Stimulated activated effector memory CD8-positive, alpha-beta T cell treated with anti-CD3 and anti-CD28 coated beads, Interleukin-12 subunit alpha, Interleukin-12 subunit beta, amount 100 ng/mL, for 72 hours (primary cell): ENCODE measurements around the gene TXNRD1.
"Not testable (repeated sequence)": the region's sequence is repeated elsewhere in the genome, so short reads cannot be mapped to it uniquely, and the experiment has no call there.

ENCODE experiments used
- ATAC-seq: fragments of 150-1000 bp; cut with Tn5 transposase; 2 replicates; pipeline ENCODE4 v1.10.0; 2021
- DNase-seq, 2 donors: peaks; one replicate each; pipeline ENCODE4 v3.0.0; 2021 to 2022; ENCODE audit warnings: low spot score in 2 of 2
- H3K27ac Mint-ChIP-seq: one replicate; pipeline ENCODE4 v1.8.0; 2022; ENCODE audit warnings: mild to moderate bottlenecking, mixed read lengths
- H3K36me3 Mint-ChIP-seq: one replicate; pipeline ENCODE4 v1.8.0; 2022; ENCODE audit warnings: mild to moderate bottlenecking, mixed read lengths
- H3K4me1 Mint-ChIP-seq: one replicate; pipeline ENCODE4 v1.8.0; 2022; ENCODE audit warnings: mixed read lengths
- H3K4me3 Mint-ChIP-seq: one replicate; pipeline ENCODE4 v1.8.0; 2022; ENCODE audit warnings: mild to moderate bottlenecking, mixed read lengths
- H3K9me3 Mint-ChIP-seq: one replicate; pipeline ENCODE4 v1.8.0; 2022; ENCODE audit warnings: mixed read lengths

The TXNRD1 gene

DNA sequence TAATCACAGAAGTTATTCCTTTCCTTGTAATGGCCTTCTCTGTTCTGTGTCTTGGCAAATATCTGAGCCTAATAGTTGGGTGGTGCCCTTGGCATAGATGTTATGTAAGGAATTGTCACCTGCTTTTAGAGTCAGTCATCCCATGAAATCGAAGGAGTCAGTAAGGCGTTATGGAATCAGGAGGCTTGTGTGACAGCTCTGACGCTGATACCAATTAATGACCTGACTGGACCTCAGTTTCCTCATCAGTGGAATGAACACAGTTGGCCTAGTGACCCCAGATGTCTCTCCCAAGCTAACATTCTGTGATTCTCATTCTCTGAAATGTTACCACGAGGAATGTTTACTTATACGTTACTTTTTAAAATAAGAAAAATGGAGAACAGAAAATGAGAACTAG lies 32.1 kb downstream of the TXNRD1 start:
- ATAC-seq = no peak
- H3K36me3 Mint-ChIP-seq = no peaks in the 10 kb centered on the region
- H3K4me3 Mint-ChIP-seq = no peak overlapping the region
- no peak for DNase-seq
- no peaks in the 10 kb centered on the region for H3K9me3 Mint-ChIP-seq
- no peak overlapping the region for H3K27ac Mint-ChIP-seq
- no peaks in the 10 kb centered on the region for H3K4me1 Mint-ChIP-seq

DNA sequence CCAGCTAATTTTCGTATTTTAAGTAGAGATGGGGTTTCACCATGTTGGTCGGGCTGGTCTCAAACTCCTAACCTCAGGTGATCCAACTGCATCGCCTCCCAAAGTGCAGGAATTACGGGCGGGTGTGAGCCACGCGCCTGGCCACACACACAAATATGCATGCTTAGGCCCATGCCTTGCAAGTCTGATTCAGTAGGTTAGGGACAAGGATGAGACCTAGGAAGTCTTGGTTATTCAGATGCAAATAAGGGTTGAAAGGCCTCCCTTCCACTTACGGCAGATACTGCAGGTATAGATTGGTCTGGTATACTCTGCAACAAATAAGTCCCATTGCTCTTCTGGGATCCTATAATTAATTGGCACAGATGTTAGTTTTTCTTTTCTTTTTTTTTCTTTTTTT lies 32.9 kb downstream of the TXNRD1 start:
- ATAC-seq = no peak
- no peak overlapping the region for H3K27ac Mint-ChIP-seq
- H3K9me3 Mint-ChIP-seq = no peaks in the 10 kb centered on the region
- H3K4me1 Mint-ChIP-seq = no peaks in the 10 kb centered on the region
- DNase-seq = no peak
- H3K36me3 Mint-ChIP-seq = no peaks in the 10 kb centered on the region
- no peak overlapping the region for H3K4me3 Mint-ChIP-seq

DNA sequence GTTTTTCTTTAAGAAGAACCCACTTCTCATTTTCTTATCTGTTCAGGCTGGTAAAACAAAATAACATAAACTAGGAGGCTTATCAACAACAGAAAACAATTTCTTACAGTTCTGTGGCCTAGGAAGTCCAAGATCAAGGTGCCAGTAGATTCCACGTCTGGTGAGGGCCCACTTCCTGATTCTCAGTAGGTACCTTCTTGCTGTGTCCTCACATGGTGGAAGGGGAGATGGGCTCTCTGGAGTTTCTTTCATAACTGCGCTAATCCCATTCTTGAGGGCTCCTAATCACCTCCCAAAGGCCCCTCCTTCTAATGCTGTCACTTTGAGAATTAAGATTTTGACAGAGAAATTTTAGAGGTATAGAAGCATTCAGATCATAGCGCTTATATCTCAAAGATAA lies 33.4 kb downstream of the TXNRD1 start:
- no peak for ATAC-seq
- Mint-ChIP-seq H3K27ac (no peak overlapping the region), H3K9me3 (no peaks in the 10 kb centered on the region), H3K36me3 (no peaks in the 10 kb centered on the region), H3K4me3 (no peak overlapping the region), H3K4me1 (no peaks in the 10 kb centered on the region)
- no peak for DNase-seq

GRCh38 chr12:104249898-104250297 lies 34.3 kb downstream of the TXNRD1 start:
- no peak overlapping the region for H3K4me3 Mint-ChIP-seq
- no peak for ATAC-seq
- no peak overlapping the region for H3K27ac Mint-ChIP-seq
- no peaks in the 10 kb centered on the region for H3K9me3 Mint-ChIP-seq
- H3K36me3 Mint-ChIP-seq = no peaks in the 10 kb centered on the region
- no peak for DNase-seq
- H3K4me1 Mint-ChIP-seq = no peaks in the 10 kb centered on the region

DNA sequence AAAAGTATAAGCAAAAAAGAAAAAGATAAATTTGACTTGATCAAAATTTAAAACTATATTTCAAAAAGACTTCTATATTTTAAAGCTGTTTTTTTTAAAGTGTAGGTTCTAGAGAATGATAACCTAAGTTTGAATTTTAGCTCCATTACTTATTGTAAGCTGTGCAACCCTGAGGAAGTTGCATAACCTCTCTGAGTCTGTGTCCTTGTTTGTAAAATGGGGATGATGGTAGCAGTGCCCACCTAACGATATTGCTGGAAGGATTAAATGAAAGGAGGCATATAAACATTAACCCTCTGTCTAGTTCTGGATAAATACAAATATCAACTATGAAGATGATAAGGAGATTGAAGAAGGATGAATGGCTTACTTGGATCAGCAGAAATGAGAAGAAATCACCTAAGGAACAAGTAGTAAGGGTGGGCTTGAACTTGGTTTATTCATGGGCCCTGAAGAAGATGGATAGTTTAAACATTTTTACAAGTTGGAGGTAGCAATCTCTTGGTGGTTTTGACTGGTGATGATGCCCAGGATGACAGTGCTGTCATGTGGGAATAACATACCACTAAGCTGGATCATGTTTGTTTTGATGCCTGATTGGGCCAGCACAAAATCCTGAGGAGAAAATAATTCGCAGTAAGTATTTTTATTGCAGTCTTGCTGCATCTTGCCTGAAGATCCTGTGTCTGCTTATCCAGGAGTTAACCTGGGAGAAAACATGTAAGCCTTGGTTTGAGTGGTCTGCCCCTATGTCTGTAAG lies 35.0 kb downstream of the TXNRD1 start:
- no peak for ATAC-seq
- H3K36me3 Mint-ChIP-seq = no peaks in the 10 kb centered on the region
- no peaks in the 10 kb centered on the region for H3K9me3 Mint-ChIP-seq
- H3K27ac Mint-ChIP-seq = no peak overlapping the region
- no peaks in the 10 kb centered on the region for H3K4me1 Mint-ChIP-seq
- DNase-seq = no peak
- H3K4me3 Mint-ChIP-seq = no peak overlapping the region

GRCh38 chr12:104257913-104258472 lies 42.4 kb downstream of the TXNRD1 start:
- H3K36me3 Mint-ChIP-seq = no peaks in the 10 kb centered on the region
- DNase-seq = no peak
- no peaks in the 10 kb centered on the region for H3K4me1 Mint-ChIP-seq
- H3K4me3 Mint-ChIP-seq = no peak overlapping the region
- no peak overlapping the region for H3K27ac Mint-ChIP-seq
- H3K9me3 Mint-ChIP-seq = no peaks in the 10 kb centered on the region
- ATAC-seq = no peak

DNA sequence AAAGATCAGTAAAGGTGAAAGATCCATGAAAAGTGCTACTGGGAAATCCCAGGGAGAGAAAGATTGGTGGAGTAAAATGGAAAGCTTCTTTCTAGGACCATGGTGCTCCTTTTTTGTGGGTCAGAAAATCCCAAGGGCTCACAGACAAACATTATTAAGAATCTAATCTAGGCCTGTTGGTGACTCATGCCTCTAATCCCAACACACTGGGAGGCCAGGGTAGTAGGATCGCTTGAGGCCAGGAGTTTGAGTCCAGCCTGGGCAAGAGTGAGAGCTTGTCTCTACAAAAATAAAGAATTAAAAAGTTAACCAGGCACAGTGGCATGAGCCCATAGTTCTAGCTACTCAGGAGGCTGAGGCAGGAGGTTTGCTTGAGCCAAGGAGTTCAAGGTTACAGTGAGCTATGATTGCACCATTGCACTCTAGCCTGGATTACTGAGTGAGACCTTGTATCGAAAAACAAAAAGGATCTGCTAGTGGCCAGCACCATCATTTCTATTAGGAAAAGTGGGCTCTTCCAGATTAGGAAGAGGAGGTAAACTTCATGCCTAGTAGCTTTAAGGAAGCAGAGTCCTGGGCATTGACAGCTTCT lies 43.0 kb downstream of the TXNRD1 start:
- no peaks in the 10 kb centered on the region for H3K4me1 Mint-ChIP-seq
- no peak overlapping the region for H3K27ac Mint-ChIP-seq
- DNase-seq (no peak), ATAC-seq (no peak)
- H3K4me3 Mint-ChIP-seq = no peak overlapping the region
- H3K9me3 Mint-ChIP-seq = no peaks in the 10 kb centered on the region
- no peaks in the 10 kb centered on the region for H3K36me3 Mint-ChIP-seq

DNA sequence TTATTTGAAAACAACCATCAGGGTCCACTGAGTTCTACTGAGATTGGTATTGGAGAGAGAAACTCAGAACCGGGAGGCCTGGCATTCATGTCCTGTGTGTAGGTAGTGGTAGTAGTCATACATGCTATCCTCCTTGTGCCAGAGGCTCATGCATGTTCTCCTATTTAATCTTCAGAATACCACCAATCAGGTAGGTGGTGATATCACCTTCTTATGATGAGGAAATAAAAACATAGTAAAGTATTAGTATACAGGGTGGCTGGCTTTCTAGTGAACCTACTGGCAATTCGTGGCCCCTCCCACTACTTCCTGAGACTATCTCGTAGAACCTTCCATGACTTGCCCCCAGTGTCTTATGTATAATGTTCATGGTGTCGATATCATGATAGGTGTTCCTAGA lies 47.4 kb downstream of the TXNRD1 start:
- ATAC-seq = no peak
- no peak for DNase-seq
- Mint-ChIP-seq H3K4me3 (no peak overlapping the region), H3K27ac (no peak overlapping the region), H3K36me3 (no peaks in the 10 kb centered on the region), H3K9me3 (no peaks in the 10 kb centered on the region), H3K4me1 (no peaks in the 10 kb centered on the region)

GRCh38 chr12:104263580-104264358 lies 48.2 kb downstream of the TXNRD1 start:
- Mint-ChIP-seq H3K4me1 (no peaks in the 10 kb centered on the region), H3K9me3 (no peaks in the 10 kb centered on the region), H3K4me3 (no peak overlapping the region), H3K27ac (peak overlapping the region; percentile 49), H3K36me3 (no peaks in the 10 kb centered on the region)
- ATAC-seq (no peak), DNase-seq (no peak)

GRCh38 chr12:104265436-104265835 lies 49.9 kb downstream of the TXNRD1 start:
- H3K36me3 Mint-ChIP-seq, H3K4me1 Mint-ChIP-seq, H3K27ac Mint-ChIP-seq, H3K9me3 Mint-ChIP-seq, DNase-seq, H3K4me3 Mint-ChIP-seq, ATAC-seq: not testable (repeated sequence)

- DNase-seq (no peak), ATAC-seq (no peak)
- Mint-ChIP-seq H3K4me3 (no peak overlapping the region), H3K4me1 (peaks cover 9% of the 10 kb centered on the region), H3K36me3 (no peaks in the 10 kb centered on the region), H3K9me3 (no peaks in the 10 kb centered on the region), H3K27ac (no peak overlapping the region)
Observed at GRCh38 chr12:104272938-104273337, 57.4 kb downstream of the TXNRD1 start.

- DNase-seq = no peak
- no peak for ATAC-seq
- Mint-ChIP-seq H3K4me1 (peaks cover 9% of the 10 kb centered on the region), H3K9me3 (no peaks in the 10 kb centered on the region), H3K27ac (no peak overlapping the region), H3K36me3 (no peaks in the 10 kb centered on the region), H3K4me3 (no peak overlapping the region)
Observed at GRCh38 chr12:104273503-104273902, 57.9 kb downstream of the TXNRD1 start.

GRCh38 chr12:104274811-104275210 lies 59.2 kb downstream of the TXNRD1 start:
- ATAC-seq (no peak), DNase-seq (no peak)
- no peaks in the 10 kb centered on the region for H3K9me3 Mint-ChIP-seq
- no peak overlapping the region for H3K27ac Mint-ChIP-seq
- H3K4me1 Mint-ChIP-seq = peaks cover 9% of the 10 kb centered on the region
- H3K36me3 Mint-ChIP-seq = no peaks in the 10 kb centered on the region
- no peak overlapping the region for H3K4me3 Mint-ChIP-seq

DNA sequence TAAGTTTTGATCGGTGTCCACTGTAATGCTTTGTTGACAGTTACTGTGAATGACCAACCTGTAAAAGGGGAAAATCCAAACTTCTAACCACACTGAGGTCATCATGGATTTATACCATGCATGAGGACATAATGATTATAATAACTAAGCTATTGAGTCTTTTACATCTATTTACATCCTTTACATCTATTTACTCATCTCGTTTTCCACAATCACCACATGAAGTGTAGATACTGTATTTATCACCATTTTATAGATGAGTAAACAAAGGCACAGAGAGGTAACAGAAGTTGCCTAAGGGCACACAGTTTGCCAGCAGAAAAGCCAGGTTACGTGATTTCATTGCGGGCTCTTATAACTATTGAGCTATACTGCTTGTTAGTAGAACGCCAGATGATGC lies 60.1 kb downstream of the TXNRD1 start:
- H3K4me1 Mint-ChIP-seq = peaks cover 13% of the 10 kb centered on the region
- H3K27ac Mint-ChIP-seq = peak overlapping the region; percentile 16
- H3K9me3 Mint-ChIP-seq = no peaks in the 10 kb centered on the region
- no peaks in the 10 kb centered on the region for H3K36me3 Mint-ChIP-seq
- peak; percentile 50 for ATAC-seq
- H3K4me3 Mint-ChIP-seq = peak overlapping the region; percentile 7
- DNase-seq = no peak

DNA sequence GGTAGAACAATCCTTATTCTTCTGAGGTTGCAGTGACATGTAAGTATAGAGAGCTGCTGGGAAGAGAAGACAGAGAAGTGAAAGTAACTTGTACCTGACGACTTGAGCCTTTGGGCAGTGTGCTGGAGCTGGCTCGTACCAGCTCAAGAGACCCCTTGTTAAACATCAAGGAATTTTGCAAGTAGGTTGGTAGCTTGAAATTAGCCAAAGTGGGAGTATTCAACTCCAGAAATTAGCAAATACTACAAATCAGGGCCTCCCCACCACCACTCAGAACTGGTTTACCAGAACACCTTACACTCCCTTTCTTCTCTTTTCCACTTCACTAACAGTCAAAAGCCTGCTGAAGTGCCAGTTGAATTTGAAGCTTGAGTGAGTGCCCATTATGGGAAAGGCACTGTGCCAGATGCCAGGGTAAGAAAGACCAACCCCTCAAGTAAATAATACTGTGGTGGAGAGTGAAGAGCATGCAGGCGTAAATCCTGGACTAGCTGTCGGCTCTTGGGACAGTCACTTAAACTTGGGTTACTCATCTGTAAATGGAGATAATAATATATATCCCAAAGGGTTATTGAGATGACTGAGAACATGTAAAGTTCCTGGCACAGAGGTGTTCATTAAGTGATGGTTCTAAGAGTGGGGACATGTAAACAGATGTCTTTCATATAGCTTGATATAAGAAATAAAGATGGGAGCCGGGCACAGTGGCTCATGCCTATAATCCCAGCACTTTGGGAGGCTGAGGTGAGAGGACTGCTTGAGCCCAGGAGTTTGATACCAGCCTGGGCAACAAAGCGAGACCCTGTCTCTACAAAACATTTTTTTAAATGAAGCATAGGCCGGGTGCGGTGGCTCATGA lies 60.9 kb downstream of the TXNRD1 start:
- Mint-ChIP-seq H3K4me3 (peak overlapping the region; percentile 7), H3K27ac (peak overlapping the region; percentile 16)

More for the DNA sequence above, 60.9 kb downstream of the TXNRD1 start:
- Mint-ChIP-seq H3K4me1 (peaks cover 13% of the 10 kb centered on the region), H3K36me3 (no peaks in the 10 kb centered on the region), H3K9me3 (no peaks in the 10 kb centered on the region)
- ATAC-seq = peak; percentile 42
- no peak for DNase-seq
